ENCODE measurements around the gene AP4M1. TPM values are rescaled to one million over a fixed set of nuclear protein-coding genes. Genes with fewer than 3 reads are reported as not detected.

Gene AP4M1
- total and polyA plus RNA-seq, 9 of the 15 experiments (the other 6 are each of a cell fraction or from before 2014, with no cell fraction given), result 1.3 to 30.9 (median 14.1) TPM

DNA sequence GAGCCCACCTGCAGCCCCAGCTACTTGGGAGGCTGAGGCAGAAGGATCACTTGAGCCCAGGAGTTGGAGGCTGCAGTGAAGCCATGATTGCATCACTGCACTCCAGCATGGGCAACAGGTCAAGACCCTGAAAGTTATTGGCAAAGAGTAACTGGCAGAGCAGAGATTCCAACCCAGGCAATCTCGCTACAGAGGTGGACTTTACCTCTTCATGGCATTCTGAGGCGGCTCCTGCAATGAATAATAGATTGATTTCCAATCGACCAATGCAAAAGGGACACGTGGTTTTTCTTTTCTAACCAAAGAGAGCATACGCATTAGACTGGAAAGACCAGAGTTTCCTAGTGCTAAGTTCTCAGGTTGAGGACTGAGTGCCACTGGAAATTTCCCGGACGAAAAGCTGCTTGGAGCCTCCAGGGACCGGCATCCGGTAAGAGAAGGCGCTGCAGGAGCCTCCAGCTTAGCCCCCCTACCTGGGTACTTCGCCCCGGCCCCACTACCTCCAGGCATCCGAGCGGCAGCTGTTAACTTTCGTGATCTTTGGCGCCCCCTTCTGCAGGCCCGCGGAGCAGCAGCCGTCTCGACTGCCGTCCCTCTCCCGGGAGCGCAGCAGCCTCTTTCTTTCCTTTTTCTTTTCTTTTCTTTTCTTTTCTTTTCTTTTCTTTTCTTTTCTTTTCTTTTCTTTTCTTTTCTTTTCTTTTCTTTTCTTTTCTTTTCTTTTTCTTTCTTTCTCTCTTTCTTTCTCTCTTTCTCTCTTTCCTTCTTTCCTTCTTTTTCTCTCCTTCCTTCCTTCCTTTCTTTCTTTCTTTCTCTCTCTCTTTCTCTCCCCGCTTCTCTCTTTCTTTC is 29.4 kb downstream of the AP4M1 start (continued):
- TF ChIP-seq, protein P1, sequence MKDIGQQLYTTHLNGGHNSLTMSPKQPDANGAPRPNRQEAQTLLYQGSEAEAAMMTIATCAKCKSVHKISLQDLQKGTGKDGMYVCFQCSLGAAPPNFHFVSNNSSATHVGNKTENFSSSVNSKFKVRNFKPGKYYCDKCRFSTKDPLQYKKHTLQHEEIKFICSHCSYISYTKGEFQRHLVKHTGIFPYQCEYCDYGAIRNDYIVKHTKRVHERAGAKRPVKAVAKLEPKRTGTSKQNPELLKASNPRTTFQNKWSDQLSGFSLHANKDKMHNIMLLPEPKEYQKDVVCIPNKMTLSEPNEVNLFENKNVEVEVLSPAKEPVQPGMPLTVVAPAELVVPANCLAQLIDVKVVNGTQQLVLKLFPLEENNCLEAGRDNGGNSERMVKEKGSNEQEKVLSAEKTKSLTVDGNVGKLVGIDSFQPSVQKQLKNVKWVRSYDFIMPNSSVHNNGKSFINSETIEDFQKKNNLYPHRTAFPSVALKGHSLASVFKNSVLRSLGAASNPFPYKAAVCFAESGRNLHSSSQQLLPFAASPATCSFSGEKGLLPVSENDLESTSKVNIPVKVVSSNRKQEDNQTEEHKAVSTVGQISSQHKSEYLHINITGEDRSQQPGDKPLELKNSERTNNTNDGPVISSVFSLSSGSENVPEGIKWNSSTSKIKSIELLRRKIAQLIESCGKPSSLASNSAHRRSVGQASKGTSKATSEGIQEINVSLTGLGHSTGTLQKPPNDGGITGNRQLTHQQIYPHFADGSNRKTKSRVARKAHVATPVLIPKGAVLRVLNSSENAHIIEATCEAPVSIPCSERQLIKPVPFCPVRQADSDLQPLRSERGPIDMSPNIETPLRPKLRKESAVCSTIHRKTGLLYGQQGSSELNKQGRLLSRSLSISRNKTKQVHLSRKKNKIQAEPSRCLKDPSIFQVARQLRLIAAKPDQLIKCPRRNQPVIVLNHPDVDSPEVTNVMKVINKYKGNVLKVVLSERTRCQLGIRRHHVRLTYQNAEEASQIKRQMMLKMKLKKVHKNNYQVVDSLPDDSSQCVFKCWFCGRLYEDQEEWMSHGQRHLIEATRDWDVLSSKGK (CRISPR knock-in tag; IDR thresholded peaks at IDR 0.05), result no peak
- TF ChIP-seq ZBTB17 (CRISPR knock-in tag; IDR thresholded peaks at IDR 0.05), result no peak
- TF ChIP-seq SAFB (IDR thresholded peaks at IDR 0.05; ENCODE audit: borderline replicate concordance, low read depth, low read length), result no peak
- TF ChIP-seq PRPF4 (IDR thresholded peaks at IDR 0.05; ENCODE audit: insufficient read depth, low read depth, low read length, poor library complexity, severe bottlenecking), result no peak
- no peak for TF ChIP-seq STAT5A (IDR thresholded peaks at IDR 0.05; ENCODE audit: borderline replicate concordance, low read length)
- TF ChIP-seq KDM1A (IDR thresholded peaks at IDR 0.05), result no peak
- no peak for TF ChIP-seq XRCC3 (IDR thresholded peaks at IDR 0.05)
- TF ChIP-seq HSF4 (CRISPR knock-in tag; IDR thresholded peaks at IDR 0.05; ENCODE audit: borderline replicate concordance), result no peak
- TF ChIP-seq ZNF316 (IDR thresholded peaks at IDR 0.05), result no peak
- TF ChIP-seq ZNF79 (CRISPR knock-in tag; IDR thresholded peaks at IDR 0.05; ENCODE audit: low read depth), result no peak
- no peak for TF ChIP-seq TAF15 (IDR thresholded peaks at IDR 0.05; ENCODE audit: low read depth, low read length)
- TF ChIP-seq HLTF (IDR thresholded peaks at IDR 0.05), result peak; percentile 83; the same call in 1 of the 2 replicates
- no peak for TF ChIP-seq SETDB1 (IDR thresholded peaks at IDR 0.05; ENCODE audit: low read length)
- TF ChIP-seq ZC3H8 (IDR thresholded peaks at IDR 0.05), result no peak
- TF ChIP-seq NUFIP1 (IDR thresholded peaks at IDR 0.05; ENCODE audit: partially characterized antibody), result no peak
- TF ChIP-seq ZNF354B (CRISPR knock-in tag; IDR thresholded peaks at IDR 0.05), result no peak
- TF ChIP-seq ZSCAN32 (CRISPR knock-in tag; IDR thresholded peaks at IDR 0.05), result no peak
- TF ChIP-seq, protein P2, sequence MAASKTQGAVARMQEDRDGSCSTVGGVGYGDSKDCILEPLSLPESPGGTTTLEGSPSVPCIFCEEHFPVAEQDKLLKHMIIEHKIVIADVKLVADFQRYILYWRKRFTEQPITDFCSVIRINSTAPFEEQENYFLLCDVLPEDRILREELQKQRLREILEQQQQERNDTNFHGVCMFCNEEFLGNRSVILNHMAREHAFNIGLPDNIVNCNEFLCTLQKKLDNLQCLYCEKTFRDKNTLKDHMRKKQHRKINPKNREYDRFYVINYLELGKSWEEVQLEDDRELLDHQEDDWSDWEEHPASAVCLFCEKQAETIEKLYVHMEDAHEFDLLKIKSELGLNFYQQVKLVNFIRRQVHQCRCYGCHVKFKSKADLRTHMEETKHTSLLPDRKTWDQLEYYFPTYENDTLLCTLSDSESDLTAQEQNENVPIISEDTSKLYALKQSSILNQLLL (CRISPR knock-in tag; IDR thresholded peaks at IDR 0.05; ENCODE audit: borderline replicate concordance), result no peak
- TF ChIP-seq ZNF41 (CRISPR knock-in tag; conservative IDR thresholded peaks at IDR 0.05), result 0 out of 2 replicates have a peak, but pooled peaks have one; percentile 35
- TF ChIP-seq, protein P3, sequence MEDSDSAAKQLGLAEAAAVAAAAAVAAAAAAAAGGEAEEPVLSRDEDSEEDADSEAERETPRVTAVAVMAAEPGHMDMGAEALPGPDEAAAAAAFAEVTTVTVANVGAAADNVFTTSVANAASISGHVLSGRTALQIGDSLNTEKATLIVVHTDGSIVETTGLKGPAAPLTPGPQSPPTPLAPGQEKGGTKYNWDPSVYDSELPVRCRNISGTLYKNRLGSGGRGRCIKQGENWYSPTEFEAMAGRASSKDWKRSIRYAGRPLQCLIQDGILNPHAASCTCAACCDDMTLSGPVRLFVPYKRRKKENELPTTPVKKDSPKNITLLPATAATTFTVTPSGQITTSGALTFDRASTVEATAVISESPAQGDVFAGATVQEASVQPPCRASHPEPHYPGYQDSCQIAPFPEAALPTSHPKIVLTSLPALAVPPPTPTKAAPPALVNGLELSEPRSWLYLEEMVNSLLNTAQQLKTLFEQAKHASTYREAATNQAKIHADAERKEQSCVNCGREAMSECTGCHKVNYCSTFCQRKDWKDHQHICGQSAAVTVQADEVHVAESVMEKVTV (CRISPR knock-in tag; IDR thresholded peaks at IDR 0.05), result peak; percentile 87
- TF ChIP-seq ZNF764 (CRISPR knock-in tag; IDR thresholded peaks at IDR 0.05; ENCODE audit: low read depth), result 0 out of 2 replicates have a peak, but pooled peaks have one; percentile 31
- no peak for TF ChIP-seq PCBP1 (IDR thresholded peaks at IDR 0.05; ENCODE audit: low read depth, low read length, poor library complexity, severe bottlenecking)
- TF ChIP-seq SPI1 (IDR thresholded peaks at IDR 0.05; ENCODE audit: borderline replicate concordance, low read depth, low read length), result no peak

Measured in K562 (cell line).